A375 (cell line): ENCODE measurements around the gene RANBP17. TPM values are rescaled to one million over a fixed set of nuclear protein-coding genes. Genes with fewer than 3 reads are reported as not detected.

Experiments
- small RNA-seq: library from RNA; depleted of rRNA; stranded (forward); fragments of <200 nt; gene quantifications from one replicate; pipeline ENCODE3, GENCODE V24; 2014
- total RNA-seq: library from RNA; depleted of rRNA; stranded (reverse); fragments of >200 nt; shearing (Covaris generic); gene quantifications from 2 replicates; pipeline ENCODE4 v1.2.3, GENCODE V29; 2014; rRNA removed

RANBP17 gene
- total RNA-seq = 4.5 and 12.4 TPM in 2 replicates

GRCh38 chr5:170861917-170862766, at the start of gene RANBP17:
Gene RANBP17 (plus strand): TSS chr5:170862018.

DNA sequence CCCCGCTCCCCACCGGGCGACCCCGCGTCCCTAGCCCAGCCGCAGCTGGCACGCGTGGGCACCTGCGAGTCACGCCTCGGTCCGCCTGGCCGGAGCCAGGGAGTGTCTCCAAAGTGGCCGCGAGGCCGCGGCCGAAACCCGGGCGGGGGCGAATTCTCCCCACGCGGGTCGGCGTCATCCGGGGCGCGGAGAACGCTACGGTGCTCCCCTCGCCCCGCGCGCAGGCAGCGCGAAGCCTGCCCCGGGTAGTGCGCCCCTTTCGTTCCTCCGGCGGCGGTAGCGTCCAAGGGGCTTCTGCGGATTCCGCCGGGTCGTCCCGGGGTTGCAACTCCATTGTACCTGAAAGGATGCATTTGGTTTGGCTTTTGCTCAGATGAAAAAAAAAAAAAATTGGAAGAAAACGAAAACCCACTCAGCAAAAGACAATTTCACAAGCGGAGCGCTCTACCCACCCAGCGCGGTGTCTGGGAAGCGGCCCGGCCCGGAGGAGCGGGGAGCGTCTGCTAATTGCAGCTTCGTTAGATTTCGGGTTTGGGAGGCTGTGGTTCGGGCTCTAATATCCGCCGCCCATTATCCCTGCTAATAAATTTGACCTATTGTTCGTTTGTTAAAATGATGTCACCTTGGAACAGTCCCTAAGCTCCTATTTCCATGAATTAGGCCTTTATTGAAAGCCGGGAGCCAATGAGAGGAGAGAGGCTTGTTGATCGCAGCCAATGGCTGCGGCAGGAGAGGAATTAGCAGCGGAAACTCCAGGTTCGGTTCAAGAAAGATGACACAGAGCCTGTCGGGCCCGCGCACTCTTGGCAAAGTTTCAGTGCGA, 446.8 kb downstream of the RANBP17 start, which contains the start of gene TLX3:
TSS of gene TLX3 (plus strand) at position 796 of the 823 bp plus-strand sequence. CDS start 118 bp downstream, outside the sequence.

Small RNA genes lying within 50 kb of the gene (small RNA-seq; reads per million reads assigned to genes)
- not detected for gene AC091980.1

Other genes with a start within 250 kb of the RANBP17 start
- not detected in 2 replicates for gene GABRP, start 78.3 kb upstream of the RANBP17 start, total RNA-seq